Measurements from ENCODE around the gene ASXL1. TPM values are rescaled to one million over a fixed set of nuclear protein-coding genes. Genes with fewer than 3 reads are reported as not detected.

The ASXL1 gene
- total RNA-seq, 1 donor from 2014 or later: 136 TPM

GRCh38 chr20:32484225-32484957, 126.3 kb downstream of the ASXL1 start:
- H3K4me1 Mint-ChIP-seq (ENCODE audit: low read depth): peaks cover 21% of the 10 kb centered on the region
- H3K27ac Mint-ChIP-seq: no peak overlapping the region

GRCh38 chr20:32484958-32485769, 127.0 kb downstream of the ASXL1 start:
- peaks cover 21% of the 10 kb centered on the region for H3K4me1 Mint-ChIP-seq (ENCODE audit: low read depth)
- peaks cover 7% of the 10 kb centered on the region for H3K27me3 Mint-ChIP-seq (ENCODE audit: insufficient read depth)
- no peaks in the 10 kb centered on the region for H3K9me3 Mint-ChIP-seq
- H3K4me3 Mint-ChIP-seq: peak overlapping the region; percentile 89
- peak overlapping the region; percentile 85 for H3K27ac Mint-ChIP-seq
- intact Hi-C loops (cut with micrococcal nuclease): loop anchor here (1.0 to 10.0 kb wide), 6 partner anchors 46 to 330 kb away; no protein-coding TSS in a partner anchor
- H3K36me3 Mint-ChIP-seq (ENCODE audit: low read depth): peaks cover 7% of the 10 kb centered on the region
- peak; percentile 72 for DNase-seq (ENCODE audit: low spot score)

More at GRCh38 chr20:32484225-32484957, 126.3 kb downstream of the ASXL1 start:
- DNase-seq (ENCODE audit: low spot score): peak; percentile 6
- intact Hi-C loops (cut with micrococcal nuclease): loop anchor here (2.0 to 10.0 kb wide), 3 partner anchors 52 to 330 kb away; no protein-coding TSS in a partner anchor
- H3K4me3 Mint-ChIP-seq: peak overlapping the region; percentile 60
- H3K9me3 Mint-ChIP-seq: no peaks in the 10 kb centered on the region
- peaks cover 7% of the 10 kb centered on the region for H3K27me3 Mint-ChIP-seq (ENCODE audit: insufficient read depth)
- peaks cover 7% of the 10 kb centered on the region for H3K36me3 Mint-ChIP-seq (ENCODE audit: low read depth)

- peaks cover 7% of the 10 kb centered on the region for H3K27me3 Mint-ChIP-seq (ENCODE audit: insufficient read depth)
- peaks cover 7% of the 10 kb centered on the region for H3K36me3 Mint-ChIP-seq (ENCODE audit: low read depth)
- H3K4me3 Mint-ChIP-seq: no peak overlapping the region
- H3K27ac Mint-ChIP-seq: no peak overlapping the region
- no peak for DNase-seq (ENCODE audit: low spot score)
- H3K9me3 Mint-ChIP-seq: no peaks in the 10 kb centered on the region
- intact Hi-C loops (cut with micrococcal nuclease): loop anchor here (1.0 to 10.0 kb wide), 6 partner anchors 47 to 331 kb away; no protein-coding TSS in a partner anchor
- H3K4me1 Mint-ChIP-seq (ENCODE audit: low read depth): peaks cover 21% of the 10 kb centered on the region
Observed at GRCh38 chr20:32485770-32486478, 127.8 kb downstream of the ASXL1 start.

GRCh38 chr20:32487381-32487780, 129.2 kb downstream of the ASXL1 start:
- Mint-ChIP-seq H3K4me1 (ENCODE audit: low read depth) (peaks cover 21% of the 10 kb centered on the region), H3K27me3 (ENCODE audit: insufficient read depth) (peaks cover 7% of the 10 kb centered on the region), H3K9me3 (no peaks in the 10 kb centered on the region), H3K36me3 (ENCODE audit: low read depth) (peaks cover 7% of the 10 kb centered on the region), H3K27ac (no peak overlapping the region), H3K4me3 (no peak overlapping the region)
- no peak for DNase-seq (ENCODE audit: low spot score)
- intact Hi-C loops (cut with micrococcal nuclease): loop anchor here (10.0 kb wide), 1 partner anchor 333 kb away; no protein-coding TSS in a partner anchor

GRCh38 chr20:32488066-32488838, 130.1 kb downstream of the ASXL1 start:
- Mint-ChIP-seq H3K27ac (no peak overlapping the region), H3K9me3 (no peaks in the 10 kb centered on the region), H3K27me3 (ENCODE audit: insufficient read depth) (peaks cover 7% of the 10 kb centered on the region), H3K4me1 (ENCODE audit: low read depth) (peaks cover 21% of the 10 kb centered on the region), H3K36me3 (ENCODE audit: low read depth) (peaks cover 7% of the 10 kb centered on the region), H3K4me3 (no peak overlapping the region)
- no peak for DNase-seq (ENCODE audit: low spot score)
- intact Hi-C loops (cut with micrococcal nuclease): loop anchor here (10.0 kb wide), 1 partner anchor 333 kb away; no protein-coding TSS in a partner anchor

Other genes starting within 250 kb of the ASXL1 start
- 49.5 and 49.6 TPM in 2 replicates for gene TM9SF4, start 248.6 kb upstream of the ASXL1 start, total RNA-seq
- gene PLAGL2, start 150.6 kb upstream of the ASXL1 start, total RNA-seq: 123 and 126 TPM in 2 replicates
- gene POFUT1, start 150.5 kb upstream of the ASXL1 start, total RNA-seq: 69.0 and 73.0 TPM in 2 replicates
- 38.1 and 39.1 TPM in 2 replicates for gene KIF3B, start 80.7 kb upstream of the ASXL1 start, total RNA-seq
- gene NOL4L, start 227.0 kb downstream of the ASXL1 start, total RNA-seq: 10.3 and 14.3 TPM in 2 replicates

All from activated T-helper 1 cell treated with anti-CD3 and anti-CD28 coated beads, Interleukin-12 subunit alpha, Interleukin-12 subunit beta, Interleukin-2, Interleukin-4 antibody, amounts not matched to agents 30 ng/mL and 10 ng/mL and 1 ng/mL, durations not matched to agents 14 hours and 24 hours and 36 hours (primary cell).